HepG2 (cell line): ENCODE data around the gene ZDHHC14.

Source experiments
- ATF2 ChIP-seq: sonication (generic); formaldehyde crosslinking; IDR thresholded peaks from 2 replicates; pipeline ENCODE4 v1.4.0; 2020; ENCODE audit warnings: missing genetic modification reagents
- ATF7-NPFF ChIP-seq: sonication (generic); formaldehyde crosslinking; IDR thresholded peaks from 2 replicates; pipeline ENCODE4 v1.8.1; 2023; ENCODE audit warnings: mild to moderate bottlenecking, low read depth, missing genetic modification reagents, moderate library complexity
- CTCF ChIP-seq: sonication (generic); formaldehyde crosslinking; IDR thresholded peaks from 2 replicates; pipeline ENCODE4 v1.5.0; 2020; ENCODE audit warnings: mild to moderate bottlenecking, missing genetic modification reagents, moderate library complexity
- FOXA1 ChIP-seq, 2 experiments: fragments of 450-650 bp in 1 of 2; sonication (generic) in 1 of 2; formaldehyde crosslinking in 1 of 2; IDR thresholded peaks; 2 replicates each; pipeline versions ENCODE4 v1.4.0 to v1.6.1; 2016 to 2020; ENCODE audit warnings: missing genetic modification reagents in 1 of 2
- HNRNPH1 ChIP-seq: fragments of 200-400 bp; formaldehyde crosslinking; optimal IDR thresholded peaks from 2 replicates; pipeline ENCODE3; 2017; ENCODE audit warnings: mild to moderate bottlenecking, low read depth, low read length
- KMT2B ChIP-seq: IDR thresholded peaks from 2 replicates; pipeline ENCODE4 v1.6.1; 2016; ENCODE audit warnings: missing genetic modification reagents, missing compliant biosample characterization
- RFX5 ChIP-seq: IDR thresholded peaks from 2 replicates; pipeline ENCODE4 v1.6.1; 2011; ENCODE audit warnings: low read depth, low read length, improper control_type of control experiment
- SMAD3 ChIP-seq: sonication (generic); formaldehyde crosslinking; IDR thresholded peaks from 2 replicates; pipeline ENCODE4 v1.4.0; 2020; ENCODE audit warnings: missing genetic modification reagents
- STAG1 ChIP-seq: sonication (generic); formaldehyde crosslinking; IDR thresholded peaks from 2 replicates; pipeline ENCODE4 v1.4.0; 2020; ENCODE audit warnings: missing genetic modification reagents
- ZBTB33 ChIP-seq: sonication (generic); formaldehyde crosslinking; IDR thresholded peaks from 2 replicates; pipeline ENCODE4 v1.4.0; 2020; ENCODE audit warnings: missing genetic modification reagents
- ZNF121 ChIP-seq: sonication (generic); formaldehyde crosslinking; IDR thresholded peaks from 2 replicates; pipeline ENCODE4 v1.5.0; 2020; ENCODE audit warnings: mild to moderate bottlenecking, missing genetic modification reagents
- ZNF280B ChIP-seq: sonication (generic); formaldehyde crosslinking; IDR thresholded peaks from 2 replicates; pipeline ENCODE4 v1.5.0; 2020; ENCODE audit warnings: missing genetic modification reagents, mild to moderate bottlenecking, borderline replicate concordance

GRCh38 chr6:157708933-157709332 lies 327.9 kb downstream of the ZDHHC14 start:
- TF ChIP-seq KMT2B (no peak), ATF7-NPFF (CRISPR knock-in tag) (no peak), CTCF (CRISPR knock-in tag) (no peak), ZNF280B (no peak), SMAD3 (CRISPR knock-in tag) (no peak), RFX5 (no peak), ZBTB33 (CRISPR knock-in tag) (no peak), HNRNPH1 (no peak), STAG1 (CRISPR knock-in tag) (no peak), FOXA1 (IDR thresholded peaks at IDR 0.05) (no peak), FOXA1 (CRISPR knock-in tag; IDR thresholded peaks at IDR 0.05) (no peak), ATF2 (CRISPR knock-in tag) (no peak), ZNF121 (CRISPR knock-in tag) (no peak)
